GM12878 (cell line): Measurements from ENCODE around the gene INKA1. TPM values are rescaled to one million over a fixed set of nuclear protein-coding genes. Genes with fewer than 3 reads are reported as not detected.

Experiments used
- CEBPB ChIP-seq, 2 experiments: fragments of 150-350 bp in 1 of 2; IDR thresholded peaks; 2 replicates each; pipeline ENCODE4 v1.6.1; 2012 to 2014; ENCODE audit warnings: low read depth in 2 of 2, low read length in 2 of 2, borderline replicate concordance in 1 of 2, inconsistent platforms in 1 of 2
- CHD1 ChIP-seq: IDR thresholded peaks from 2 replicates; pipeline ENCODE4 v1.6.1; 2012; ENCODE audit warnings: low read depth, low read length, improper control_type of control experiment
- E2F8 ChIP-seq: fragments of 450-650 bp; IDR thresholded peaks from 2 replicates; pipeline ENCODE4 v1.6.1; 2018; ENCODE audit warnings: mild to moderate bottlenecking, low read depth, moderate library complexity; ENCODE audit not compliant: partially characterized antibody
- IKZF1 ChIP-seq: fragments of 450-650 bp; conservative IDR thresholded peaks from 2 replicates; pipeline ENCODE4 v1.6.1; 2017; ENCODE audit warnings: antibody characterized with exemption, mild to moderate bottlenecking
- JUNB ChIP-seq: IDR thresholded peaks from 2 replicates; pipeline ENCODE4 v1.6.1; 2016; ENCODE audit warnings: antibody characterized with exemption, mild to moderate bottlenecking
- KDM1A ChIP-seq: fragments of 200-600 bp; sonication (generic); IDR thresholded peaks from 2 replicates; pipeline ENCODE4 v1.6.1; 2016; ENCODE audit warnings: borderline replicate concordance
- LARP7 ChIP-seq: fragments of 450-650 bp; IDR thresholded peaks from 2 replicates; pipeline ENCODE4 v1.6.1; 2017; ENCODE audit warnings: mild to moderate bottlenecking
- MEF2B ChIP-seq: fragments of 450-650 bp; IDR thresholded peaks from 2 replicates; pipeline ENCODE4 v1.6.1; 2018; ENCODE audit warnings: mild to moderate bottlenecking, moderate library complexity; ENCODE audit not compliant: partially characterized antibody, poor library complexity, severe bottlenecking
- POLR2AphosphoS5 ChIP-seq: IDR thresholded peaks from 2 replicates; pipeline ENCODE4 v1.6.1; 2011; ENCODE audit warnings: mild to moderate bottlenecking, low read length, inconsistent platforms
- REST ChIP-seq: IDR thresholded peaks from 2 replicates; pipeline ENCODE4 v1.6.1; 2012; ENCODE audit warnings: mild to moderate bottlenecking, low read depth, low read length
- SIN3A ChIP-seq: IDR thresholded peaks from 2 replicates; pipeline ENCODE4 v1.6.1; 2012; ENCODE audit warnings: low read depth, low read length, improper control_type of control experiment
- SIX5 ChIP-seq: IDR thresholded peaks from 2 replicates; pipeline ENCODE4 v1.6.1; 2011; ENCODE audit warnings: mild to moderate bottlenecking, low read depth, low read length, moderate library complexity; ENCODE audit not compliant: severe bottlenecking
- SP1 ChIP-seq: IDR thresholded peaks from one replicate; pipeline ENCODE4 v1.6.1; 2011; ENCODE audit warnings: low read depth, low read length
- SRF ChIP-seq, 2 experiments: IDR thresholded peaks; 2 replicates each; pipeline ENCODE4 v1.6.1; 2011; ENCODE audit warnings: low read depth in 2 of 2, low read length in 2 of 2, mild to moderate bottlenecking in 1 of 2, moderate library complexity in 1 of 2
- TAF1 ChIP-seq: IDR thresholded peaks from 2 replicates; pipeline ENCODE4 v1.6.1; 2011; ENCODE audit warnings: mild to moderate bottlenecking, low read depth, low read length, borderline replicate concordance
- polyA plus RNA-seq, 11 experiments: library from polyadenylated mRNA; depleted of rRNA in 4 of 11; unstranded in 6 of 11; stranded (reverse) in 5 of 11; fragments of >200 nt; fragmentation: Nextera tagmentation in 4 of 11; fragmentation: Illumina TruSeq in 1 of 11; extraction: Ambion mirVana in 4 of 11; extraction: Trizol in 1 of 11; gene quantifications; 1 replicate in 1 of 11; 2 replicates in 10 of 11; pipeline versions ENCODE4 v1.2.1 to v1.2.3, GENCODE V29; 2011 to 2016; ENCODE audit warnings: inconsistent platforms in 2 of 11, missing spikeins in 2 of 11, low read depth in 1 of 11
- total RNA-seq, 4 experiments: library from RNA; depleted of rRNA in 3 of 4; stranded (reverse); fragments of >200 nt in 3 of 4; fragmentation: Illumina TruSeq in 1 of 4; extraction: Trizol in 1 of 4; gene quantifications; 2 replicates each; pipeline versions ENCODE4 v1.2.1 to v1.2.3, GENCODE V29; 2013 to 2021
- TF ChIP-seq, protein P1 (sequence below): fragments of 450-650 bp; formaldehyde crosslinking; IDR thresholded peaks from 2 replicates; pipeline ENCODE4 v1.4.0; 2020; ENCODE audit warnings: mild to moderate bottlenecking, moderate library complexity

INKA1 gene
- total and polyA plus RNA-seq, 10 of the 15 experiments (the other 5 are each of a cell fraction or from before 2014, with no cell fraction given) = 0.32 to 10.5 (median 4.9) TPM

DNA sequence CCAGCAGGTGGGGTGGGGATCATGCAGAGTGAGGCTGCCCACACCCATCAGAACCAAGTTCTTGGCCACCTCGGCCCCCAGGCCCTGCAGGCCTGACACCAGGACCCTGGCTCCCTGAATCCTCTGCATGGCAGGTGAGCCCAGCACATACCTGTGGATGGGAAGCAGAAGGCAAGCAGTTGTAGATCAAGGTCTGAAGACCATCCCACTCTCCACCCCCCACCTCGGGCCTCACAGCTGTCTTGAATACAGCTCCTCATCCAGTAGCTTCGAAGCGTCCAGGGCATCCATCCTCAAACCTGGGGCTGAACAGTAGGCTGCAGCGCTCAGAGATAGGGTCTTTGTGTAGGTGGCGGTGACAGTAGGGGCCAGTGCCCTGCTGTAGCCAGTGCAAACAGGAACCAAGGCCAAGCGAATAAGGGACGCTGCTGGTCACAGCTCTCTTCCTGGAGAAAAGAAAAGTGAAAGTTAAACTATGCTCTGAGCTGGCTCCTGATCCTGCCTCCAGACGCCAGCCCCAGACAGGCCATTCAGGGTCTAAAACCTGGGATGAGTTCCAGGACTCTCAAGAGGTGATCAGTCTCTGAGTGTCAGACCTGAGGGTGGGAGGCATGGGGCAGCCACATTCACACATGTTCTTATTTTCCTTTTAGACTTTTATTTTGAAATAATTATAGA is 10.6 kb downstream of the INKA1 start, which contains the start of gene UBA7 (continued):
- TF ChIP-seq, protein P1, sequence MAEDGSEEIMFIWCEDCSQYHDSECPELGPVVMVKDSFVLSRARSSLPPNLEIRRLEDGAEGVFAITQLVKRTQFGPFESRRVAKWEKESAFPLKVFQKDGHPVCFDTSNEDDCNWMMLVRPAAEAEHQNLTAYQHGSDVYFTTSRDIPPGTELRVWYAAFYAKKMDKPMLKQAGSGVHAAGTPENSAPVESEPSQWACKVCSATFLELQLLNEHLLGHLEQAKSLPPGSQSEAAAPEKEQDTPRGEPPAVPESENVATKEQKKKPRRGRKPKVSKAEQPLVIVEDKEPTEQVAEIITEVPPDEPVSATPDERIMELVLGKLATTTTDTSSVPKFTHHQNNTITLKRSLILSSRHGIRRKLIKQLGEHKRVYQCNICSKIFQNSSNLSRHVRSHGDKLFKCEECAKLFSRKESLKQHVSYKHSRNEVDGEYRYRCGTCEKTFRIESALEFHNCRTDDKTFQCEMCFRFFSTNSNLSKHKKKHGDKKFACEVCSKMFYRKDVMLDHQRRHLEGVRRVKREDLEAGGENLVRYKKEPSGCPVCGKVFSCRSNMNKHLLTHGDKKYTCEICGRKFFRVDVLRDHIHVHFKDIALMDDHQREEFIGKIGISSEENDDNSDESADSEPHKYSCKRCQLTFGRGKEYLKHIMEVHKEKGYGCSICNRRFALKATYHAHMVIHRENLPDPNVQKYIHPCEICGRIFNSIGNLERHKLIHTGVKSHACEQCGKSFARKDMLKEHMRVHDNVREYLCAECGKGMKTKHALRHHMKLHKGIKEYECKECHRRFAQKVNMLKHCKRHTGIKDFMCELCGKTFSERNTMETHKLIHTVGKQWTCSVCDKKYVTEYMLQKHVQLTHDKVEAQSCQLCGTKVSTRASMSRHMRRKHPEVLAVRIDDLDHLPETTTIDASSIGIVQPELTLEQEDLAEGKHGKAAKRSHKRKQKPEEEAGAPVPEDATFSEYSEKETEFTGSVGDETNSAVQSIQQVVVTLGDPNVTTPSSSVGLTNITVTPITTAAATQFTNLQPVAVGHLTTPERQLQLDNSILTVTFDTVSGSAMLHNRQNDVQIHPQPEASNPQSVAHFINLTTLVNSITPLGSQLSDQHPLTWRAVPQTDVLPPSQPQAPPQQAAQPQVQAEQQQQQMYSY = no peak
- TF ChIP-seq SRF (IDR thresholded peaks at IDR 0.05; ENCODE audit: low read depth in 2 of 2, low read length in 2 of 2) = no peak
- no peak for TF ChIP-seq MEF2B
- no peak for TF ChIP-seq SP1
- no peak for TF ChIP-seq CEBPB (IDR thresholded peaks at IDR 0.05; ENCODE audit: borderline replicate concordance in 1 of 2, low read depth in 2 of 2, low read length in 2 of 2)
- no peak for TF ChIP-seq TAF1
- TF ChIP-seq KDM1A = no peak
- TF ChIP-seq CHD1 = no peak
- peak; percentile 79 for TF ChIP-seq POLR2AphosphoS5
- TF ChIP-seq JUNB = no peak
- TF ChIP-seq E2F8 = no peak
- peak; percentile 44; the same call in 1 of the 2 replicates for TF ChIP-seq IKZF1
- no peak for TF ChIP-seq SIX5
- 0 out of 2 replicates have a peak, but pooled peaks have one; percentile 37 for TF ChIP-seq LARP7
- no peak for TF ChIP-seq SIN3A
- 0 out of 2 replicates have a peak, but pooled peaks have one; percentile 9 for TF ChIP-seq REST
